RWPE1 (cell line): ENCODE data around the gene CHST14.

Experiments used
- CTCF ChIA-PET: fragments of 350-600 bp; sonication (Branson Sonifier 250); formaldehyde crosslinking; extraction: SDS; loops from one replicate; lab custom pipeline; 2021; lab: Yijun Ruan, JAX
- POLR2A ChIA-PET: fragments of 400-600 bp; formaldehyde crosslinking; extraction: SDS; loops from one replicate; lab custom pipeline; 2020; ENCODE audit warnings: antibody characterized with exemption; ENCODE audit not compliant: low non-redundant PET; lab: Yijun Ruan, JAX
- DNase-seq: peaks from one replicate; pipeline ENCODE4 v3.0.0; 2012; ENCODE audit warnings: low spot score
- H3K27ac ChIP-seq: fragments of 450-650 bp; 2 replicates; pipeline ENCODE4 v1.5.1; 2017
- CTCF ChIP-seq: fragments of 450-650 bp; conservative IDR thresholded peaks from 2 replicates; pipeline ENCODE4 v1.5.1; 2017; ENCODE audit warnings: low read depth, mild to moderate bottlenecking

Gene CHST14

GRCh38 chr15:40471105-40471807 is 472 bp downstream of the CHST14 start:
- no peak for DNase-seq
- no peak for TF ChIP-seq CTCF
- peak overlapping the region; percentile 79 for H3K27ac ChIP-seq
- ChIA-PET CTCF (interaction anchor here (0.7 kb wide), 1 partner anchor 41 kb away, joined by 3 read pairs; no protein-coding TSS in a partner anchor), POLR2A (interaction anchor here (0.8 kb wide), 1 partner anchor 16 kb away, joined by 7 read pairs; no protein-coding TSS in a partner anchor)

- no peak for DNase-seq
- peak overlapping the region; percentile 79 for H3K27ac ChIP-seq
- POLR2A ChIA-PET, result no interaction called here
- TF ChIP-seq CTCF, result no peak
- CTCF ChIA-PET, result interaction anchor here (0.7 kb wide), 2 partner anchors 42 to 57 kb away, joined by 3 read pairs; no protein-coding TSS in a partner anchor
Observed at GRCh38 chr15:40471808-40472150, 995 bp downstream of the CHST14 start.

GRCh38 chr15:40472171-40472727 is 1.5 kb downstream of the CHST14 start:
- POLR2A ChIA-PET, result no interaction called here
- H3K27ac ChIP-seq, result 0 out of 2 replicates have a peak overlapping the region, but pooled peaks have one; percentile 79
- no peak for DNase-seq
- no peak for TF ChIP-seq CTCF
- CTCF ChIA-PET, result interaction anchor here (0.5 to 0.7 kb wide), 3 partner anchors 30 to 57 kb away, joined by 3 to 6 read pairs (median 3); no protein-coding TSS in a partner anchor

GRCh38 chr15:40474581-40474980 is 3.8 kb downstream of the CHST14 start:
- TF ChIP-seq CTCF, result no peak
- POLR2A ChIA-PET, result no interaction called here
- no peak overlapping the region for H3K27ac ChIP-seq
- CTCF ChIA-PET, result no interaction called here
- DNase-seq, result no peak

- ChIA-PET POLR2A (no interaction called here), CTCF (interaction anchor here (0.6 to 1.0 kb wide), 3 partner anchors 9 to 37 kb away, joined by 3 to 4 read pairs (median 3); partner anchors contain the start of gene BAHD1)
- DNase-seq, result no peak
- no peak for TF ChIP-seq CTCF
- H3K27ac ChIP-seq, result peak overlapping the region; percentile 57
Observed at GRCh38 chr15:40477642-40478327, 7.0 kb downstream of the CHST14 start.

- CTCF ChIA-PET, result no interaction called here
- POLR2A ChIA-PET, result no interaction called here
- no peak overlapping the region for H3K27ac ChIP-seq
Observed at GRCh38 chr15:40479024-40479423, 8.2 kb downstream of the CHST14 start.

More at GRCh38 chr15:40479024-40479423, 8.2 kb downstream of the CHST14 start:
- no peak for TF ChIP-seq CTCF
- DNase-seq, result no peak
